ENCODE results near the gene CARNS1.

CARNS1 gene

GRCh38 chr11:67431346-67432249, 16.1 kb downstream of the CARNS1 start:
- ATAC-seq (ENCODE audit: low read depth) (no peak), DNase-seq (ENCODE audit: low spot score) (no peak)
- H3K4me3 ChIP-seq (ENCODE audit: severe bottlenecking): no peak overlapping the region
- H3K36me3 ChIP-seq (ENCODE audit: low read depth): peaks cover 54% of the 10 kb centered on the region
- TF ChIP-seq CTCF (IDR thresholded peaks at IDR 0.05; ENCODE audit: poor library complexity, severe bottlenecking): no peak
- peaks cover 4% of the 10 kb centered on the region for H3K4me1 ChIP-seq (ENCODE audit: insufficient read depth, poor library complexity, severe bottlenecking)
- H3K27me3 ChIP-seq (ENCODE audit: insufficient read depth, poor library complexity, severe bottlenecking): no peaks in the 10 kb centered on the region
- H3K27ac ChIP-seq (ENCODE audit: poor library complexity, severe bottlenecking): no peak overlapping the region
- H3K9me3 ChIP-seq (ENCODE audit: severe bottlenecking): no peaks in the 10 kb centered on the region

- Histone ChIP-seq H3K4me1 (ENCODE audit: insufficient read depth, poor library complexity, severe bottlenecking) (peaks cover 4% of the 10 kb centered on the region), H3K27ac (ENCODE audit: poor library complexity, severe bottlenecking) (no peak overlapping the region), H3K9me3 (ENCODE audit: severe bottlenecking) (no peaks in the 10 kb centered on the region), H3K4me3 (ENCODE audit: severe bottlenecking) (no peak overlapping the region), H3K36me3 (ENCODE audit: low read depth) (peaks cover 57% of the 10 kb centered on the region), H3K27me3 (ENCODE audit: insufficient read depth, poor library complexity, severe bottlenecking) (no peaks in the 10 kb centered on the region)
- no peak for TF ChIP-seq CTCF (IDR thresholded peaks at IDR 0.05; ENCODE audit: poor library complexity, severe bottlenecking)
- ATAC-seq (ENCODE audit: low read depth) (no peak), DNase-seq (ENCODE audit: low spot score) (no peak)
Measured at GRCh38 chr11:67432655-67433349, 17.3 kb downstream of the CARNS1 start.

GRCh38 chr11:67433536-67434394, 18.3 kb downstream of the CARNS1 start:
- Histone ChIP-seq H3K27ac (ENCODE audit: poor library complexity, severe bottlenecking) (no peak overlapping the region), H3K4me3 (ENCODE audit: severe bottlenecking) (no peak overlapping the region), H3K9me3 (ENCODE audit: severe bottlenecking) (no peaks in the 10 kb centered on the region), H3K27me3 (ENCODE audit: insufficient read depth, poor library complexity, severe bottlenecking) (no peaks in the 10 kb centered on the region), H3K4me1 (ENCODE audit: insufficient read depth, poor library complexity, severe bottlenecking) (peaks cover 4% of the 10 kb centered on the region), H3K36me3 (ENCODE audit: low read depth) (peaks cover 58% of the 10 kb centered on the region)
- ATAC-seq (ENCODE audit: low read depth) (no peak), DNase-seq (ENCODE audit: low spot score) (no peak)
- no peak for TF ChIP-seq CTCF (IDR thresholded peaks at IDR 0.05; ENCODE audit: poor library complexity, severe bottlenecking)

- DNase-seq (ENCODE audit: low spot score): no peak
- TF ChIP-seq CTCF (IDR thresholded peaks at IDR 0.05; ENCODE audit: poor library complexity, severe bottlenecking): no peak
- Histone ChIP-seq H3K4me3 (ENCODE audit: severe bottlenecking) (no peak overlapping the region), H3K27me3 (ENCODE audit: insufficient read depth, poor library complexity, severe bottlenecking) (no peaks in the 10 kb centered on the region), H3K36me3 (ENCODE audit: low read depth) (peaks cover 55% of the 10 kb centered on the region), H3K9me3 (ENCODE audit: severe bottlenecking) (no peaks in the 10 kb centered on the region), H3K4me1 (ENCODE audit: insufficient read depth, poor library complexity, severe bottlenecking) (peaks cover 1% of the 10 kb centered on the region), H3K27ac (ENCODE audit: poor library complexity, severe bottlenecking) (no peak overlapping the region)
- no peak for ATAC-seq (ENCODE audit: low read depth)
Measured at GRCh38 chr11:67434395-67434881, 19.0 kb downstream of the CARNS1 start.

Data from RWPE2 (cell line).